Stimulated activated CD8-positive, alpha-beta memory T cell treated with anti-CD3 and anti-CD28 coated beads, Interleukin-12 subunit alpha, Interleukin-12 subunit beta, amount 100 ng/mL, for 4 hours (primary cell): ENCODE results near the gene VPS16.
"Not testable (repeated sequence)": the region's sequence is repeated elsewhere in the genome, so short reads cannot be mapped to it uniquely, and the experiment has no call there.

Experiments used
- DNase-seq: peaks from one replicate; pipeline ENCODE4 v3.0.0-alpha.2; 2020; ENCODE audit warnings: low read depth

The VPS16 gene

DNA sequence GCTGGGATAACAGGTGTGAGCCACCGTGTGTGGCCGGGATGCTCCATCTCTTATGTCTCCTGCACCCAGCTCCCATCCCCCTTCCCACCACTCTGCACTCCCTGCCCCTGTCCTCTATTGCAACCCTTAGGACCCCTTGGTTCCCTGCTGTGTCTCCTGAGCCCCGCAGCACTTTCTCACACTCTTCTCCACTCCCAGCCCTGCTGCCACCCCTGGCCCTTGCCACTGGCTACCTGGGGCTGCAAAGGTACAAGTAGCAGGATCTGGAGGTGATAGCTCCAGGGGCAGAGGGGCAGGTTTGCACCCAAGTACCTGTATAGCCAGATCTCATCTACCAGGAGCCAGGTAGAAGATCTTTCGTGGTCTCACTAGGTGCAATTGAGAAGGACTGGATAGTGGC is 33.5 kb upstream of the VPS16 start:
- no peak for DNase-seq

DNA sequence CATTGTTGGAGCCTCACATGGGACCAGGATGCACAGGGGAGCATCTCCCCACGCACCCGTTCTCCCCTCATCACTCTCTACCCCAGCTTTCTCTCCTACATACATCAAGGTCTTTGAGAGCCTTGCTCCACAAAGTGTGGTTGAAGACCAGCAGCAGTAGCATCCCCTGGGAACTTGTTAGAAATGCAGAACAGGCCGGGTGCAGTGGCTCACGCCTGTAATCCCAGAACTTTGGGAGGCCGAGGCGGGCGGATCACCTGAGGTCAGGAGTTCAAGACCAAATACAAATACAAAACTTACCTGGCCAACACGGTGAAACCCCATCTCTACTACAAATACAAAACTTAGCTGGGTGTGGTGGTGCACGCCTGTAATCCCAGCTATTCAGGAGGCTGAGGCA is 32.6 kb upstream of the VPS16 start:
- DNase-seq = not testable (repeated sequence)

DNA sequence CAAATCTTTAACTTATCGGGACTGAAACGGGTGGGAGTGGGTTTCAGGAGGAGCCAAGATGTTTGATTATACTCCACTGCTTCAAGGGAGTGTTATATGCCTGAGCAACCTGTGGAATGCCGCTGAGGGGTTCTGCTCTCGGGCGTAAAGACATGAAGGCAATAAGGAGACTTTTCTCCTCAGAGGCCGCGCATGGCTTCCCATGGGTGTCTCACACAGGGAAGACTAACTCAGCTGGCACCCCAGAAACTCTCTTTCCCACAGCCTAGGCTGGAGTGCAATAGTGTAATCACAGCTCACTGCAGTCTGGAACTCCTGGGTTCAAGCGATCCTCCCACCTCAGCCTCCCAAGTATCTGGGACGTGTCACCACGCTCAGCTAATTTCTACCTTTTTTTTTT is 30.9 kb upstream of the VPS16 start:
- no peak for DNase-seq

DNA sequence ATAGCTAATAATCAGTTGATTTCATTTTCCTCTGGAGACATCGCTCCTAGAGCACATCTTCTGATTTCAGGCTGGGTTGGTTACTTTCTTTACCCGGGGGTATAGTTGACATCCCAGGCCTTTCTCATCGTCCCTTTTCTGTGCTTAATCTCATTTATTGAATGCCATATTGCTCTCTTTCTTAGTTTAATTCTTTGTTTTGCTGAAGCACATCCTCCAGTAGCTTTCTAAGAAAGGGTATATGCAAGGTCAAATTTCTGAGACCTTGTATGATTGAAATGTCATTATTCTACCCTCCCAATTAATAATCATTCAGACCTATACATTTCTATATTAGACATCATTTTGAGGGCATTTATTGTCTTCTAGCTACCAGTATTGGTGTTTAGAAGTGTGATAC is 28.4 kb upstream of the VPS16 start:
- no peak for DNase-seq

DNA sequence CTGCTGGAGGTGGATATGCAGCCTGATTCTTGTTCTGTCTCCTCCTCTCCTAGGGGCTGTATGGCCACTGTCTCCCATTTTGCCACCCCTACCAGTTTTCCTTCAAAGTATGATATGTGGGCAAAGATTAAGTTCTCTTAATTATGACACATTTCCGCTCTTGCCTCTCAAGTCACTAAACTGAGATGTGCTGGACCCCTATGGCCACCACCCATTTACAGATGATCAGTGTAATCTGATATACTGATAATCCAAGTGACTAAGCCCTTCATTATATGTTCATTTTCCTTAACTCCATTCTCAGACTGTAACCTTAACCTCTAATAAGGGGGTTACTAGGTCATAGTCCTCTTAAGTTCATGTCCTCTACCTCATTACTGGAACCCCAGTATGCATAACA is 26.5 kb upstream of the VPS16 start:
- no peak for DNase-seq

DNA sequence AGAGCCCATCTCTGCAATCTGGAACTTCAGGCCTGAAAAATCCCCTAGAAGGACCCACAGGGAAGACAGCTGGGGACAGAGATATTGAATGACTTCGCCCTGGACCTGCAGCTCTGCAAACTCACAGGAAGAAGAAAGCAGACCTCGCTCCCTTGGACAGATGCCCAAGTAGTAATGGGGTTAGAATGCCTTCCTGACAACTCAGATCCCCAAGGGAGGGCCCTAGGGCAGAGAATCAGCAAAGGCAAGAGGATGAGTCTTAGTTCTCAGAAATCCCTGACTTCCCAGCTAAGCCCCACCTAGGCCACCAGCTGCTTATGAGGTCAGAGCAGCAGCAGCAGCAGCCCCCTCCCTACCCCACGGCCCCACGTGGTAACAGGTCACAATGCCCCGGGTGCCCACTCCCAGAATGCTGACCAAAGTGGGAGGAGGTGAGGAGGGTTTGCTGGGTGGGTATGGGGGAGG is 25.9 kb upstream of the VPS16 start, which contains the start of gene C20orf141:
Gene C20orf141, plus strand, starts transcription at position 401 of the 465 bp plus-strand sequence. CDS start 198 bp downstream, outside the sequence.
- DNase-seq = no peak

DNA sequence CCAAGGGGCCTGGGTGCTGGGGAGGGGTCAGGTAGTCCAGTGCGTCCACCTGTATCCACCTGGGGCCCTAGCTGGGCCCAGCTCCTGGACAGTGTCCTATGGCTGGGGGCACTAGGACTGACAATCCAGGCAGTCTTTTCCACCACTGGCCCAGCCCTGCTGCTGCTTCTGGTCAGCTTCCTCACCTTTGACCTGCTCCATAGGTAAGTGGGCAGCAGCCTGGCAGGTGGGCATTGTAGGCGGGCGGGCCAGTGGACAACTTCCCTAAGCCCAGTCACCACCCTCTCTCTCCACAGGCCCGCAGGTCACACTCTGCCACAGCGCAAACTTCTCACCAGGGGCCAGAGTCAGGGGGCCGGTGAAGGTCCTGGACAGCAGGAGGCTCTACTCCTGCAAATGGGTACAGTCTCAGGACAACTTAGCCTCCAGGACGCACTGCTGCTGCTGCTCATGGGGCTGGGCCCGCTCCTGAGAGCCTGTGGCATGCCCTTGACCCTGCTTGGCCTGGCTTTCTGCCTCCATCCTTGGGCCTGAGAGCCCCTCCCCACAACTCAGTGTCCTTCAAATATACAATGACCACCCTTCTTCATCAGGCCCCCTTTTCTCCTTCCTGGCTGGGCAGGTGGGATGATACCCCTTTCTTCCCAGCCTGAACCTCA is 25.2 kb upstream of the VPS16 start:
- DNase-seq = no peak

DNA sequence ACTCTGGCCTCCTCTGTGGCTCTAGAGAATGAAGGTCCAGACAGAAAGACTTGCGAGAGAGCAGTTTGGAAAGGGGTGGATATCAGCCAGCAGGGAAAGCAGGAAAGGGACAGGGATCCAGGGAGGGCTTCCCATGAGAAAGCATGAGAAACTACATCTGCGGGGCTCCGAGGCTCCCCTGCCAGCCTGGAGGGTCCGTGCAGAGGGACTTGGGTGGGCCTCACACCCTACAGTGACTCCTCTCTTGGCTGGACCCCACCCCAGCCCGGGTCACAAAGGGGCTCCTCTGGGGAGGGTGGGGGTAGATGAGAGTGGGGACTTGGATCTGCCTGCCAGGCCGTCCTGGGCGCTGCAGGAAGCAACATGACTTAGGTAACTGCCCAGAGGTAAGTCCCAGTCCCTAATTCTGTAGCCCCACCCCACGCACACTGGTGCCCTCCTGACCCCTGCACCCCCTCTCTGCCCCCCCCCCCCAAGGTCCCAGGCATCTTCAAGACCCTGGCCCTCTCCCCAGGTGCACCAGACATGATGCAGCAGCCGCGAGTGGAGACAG is 24.4 kb upstream of the VPS16 start, which contains the start of gene TMEM239:
Gene TMEM239, plus strand, starts transcription at position 335 of the 553 bp plus-strand sequence. Its CDS starts 191 bp downstream, at position 526.
- DNase-seq = no peak

DNA sequence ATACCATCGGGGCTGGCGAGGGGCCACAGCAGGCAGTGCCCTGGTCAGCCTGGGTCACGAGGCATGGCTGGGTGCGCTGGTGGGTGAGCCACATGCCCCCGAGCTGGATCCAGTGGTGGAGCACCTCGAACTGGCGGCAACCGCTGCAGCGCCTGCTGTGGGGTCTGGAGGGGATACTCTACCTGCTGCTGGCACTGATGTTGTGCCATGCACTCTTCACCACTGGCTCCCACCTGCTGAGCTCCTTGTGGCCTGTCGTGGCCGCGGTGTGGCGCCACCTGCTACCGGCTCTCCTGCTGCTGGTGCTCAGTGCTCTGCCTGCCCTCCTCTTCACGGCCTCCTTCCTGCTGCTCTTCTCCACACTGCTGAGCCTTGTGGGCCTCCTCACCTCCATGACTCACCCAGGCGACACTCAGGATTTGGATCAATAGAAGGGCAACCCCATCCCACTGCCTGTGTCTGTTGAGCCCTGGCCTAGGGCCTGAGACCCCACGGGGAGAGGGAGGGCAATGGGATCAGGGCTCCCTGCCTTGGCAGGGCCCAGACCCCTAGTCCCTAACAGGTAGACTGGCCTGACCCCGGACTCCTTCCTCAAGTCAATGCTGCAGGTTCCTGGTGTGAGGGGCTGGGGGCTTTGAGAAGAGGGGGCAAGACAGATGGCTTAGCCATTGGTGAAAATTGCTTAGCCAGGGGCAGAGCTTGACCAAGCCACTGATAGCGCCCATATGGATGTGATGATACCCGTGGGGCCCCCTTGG is 23.8 kb upstream of the VPS16 start:
- no peak for DNase-seq

DNA sequence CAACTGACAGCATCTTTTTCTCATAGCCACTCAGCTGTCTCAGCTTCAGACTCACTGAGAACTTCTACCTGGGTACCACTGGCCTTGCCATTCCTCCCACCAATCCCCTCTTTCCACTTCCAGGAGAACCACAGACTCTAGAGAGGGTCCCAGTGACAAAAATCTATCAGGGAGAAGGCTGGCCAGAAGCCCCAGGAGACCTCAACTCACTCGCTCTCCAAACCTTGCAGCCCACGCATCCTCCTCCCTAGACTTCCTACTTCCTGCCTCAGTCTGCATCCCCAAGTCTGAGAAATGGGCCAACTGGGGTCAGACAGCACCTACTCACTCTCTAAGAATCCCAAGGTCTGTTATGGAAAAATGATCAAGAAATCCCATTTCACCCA is 23.2 kb upstream of the VPS16 start:
- no peak for DNase-seq

DNA sequence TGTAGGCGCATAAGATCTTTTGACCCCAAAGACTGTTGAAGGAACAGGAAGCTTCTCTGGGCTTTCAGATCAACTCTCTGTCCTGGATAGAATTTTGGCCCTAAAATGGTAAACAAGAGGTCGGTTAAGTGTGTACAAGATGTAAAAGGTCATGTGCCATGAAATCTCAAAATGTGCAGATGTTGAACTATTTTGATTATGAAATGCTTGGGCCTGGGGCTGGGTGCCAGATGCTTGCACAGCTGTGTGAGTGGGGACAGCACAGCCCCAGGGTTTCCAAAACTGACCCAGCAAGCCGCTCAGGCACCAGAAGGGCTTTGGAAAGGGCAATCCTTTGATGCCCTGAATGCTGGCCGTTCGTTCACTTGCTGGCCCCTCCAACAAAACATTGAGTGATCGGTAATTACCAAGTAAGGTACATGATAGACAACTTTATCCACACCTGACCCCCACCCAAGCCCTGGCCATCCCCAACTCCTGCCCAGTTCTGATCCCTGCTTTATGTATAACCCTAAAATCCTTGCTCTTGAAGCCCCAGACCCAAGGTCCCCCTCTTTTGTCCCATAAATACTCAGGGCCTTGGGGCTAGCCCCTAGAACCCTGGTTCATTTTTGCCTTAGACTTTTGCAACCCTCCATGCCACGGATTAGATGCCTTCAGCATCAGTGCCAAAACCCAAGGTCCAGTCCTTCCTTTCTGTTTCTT is 22.5 kb upstream of the VPS16 start:
- no peak for DNase-seq

DNA sequence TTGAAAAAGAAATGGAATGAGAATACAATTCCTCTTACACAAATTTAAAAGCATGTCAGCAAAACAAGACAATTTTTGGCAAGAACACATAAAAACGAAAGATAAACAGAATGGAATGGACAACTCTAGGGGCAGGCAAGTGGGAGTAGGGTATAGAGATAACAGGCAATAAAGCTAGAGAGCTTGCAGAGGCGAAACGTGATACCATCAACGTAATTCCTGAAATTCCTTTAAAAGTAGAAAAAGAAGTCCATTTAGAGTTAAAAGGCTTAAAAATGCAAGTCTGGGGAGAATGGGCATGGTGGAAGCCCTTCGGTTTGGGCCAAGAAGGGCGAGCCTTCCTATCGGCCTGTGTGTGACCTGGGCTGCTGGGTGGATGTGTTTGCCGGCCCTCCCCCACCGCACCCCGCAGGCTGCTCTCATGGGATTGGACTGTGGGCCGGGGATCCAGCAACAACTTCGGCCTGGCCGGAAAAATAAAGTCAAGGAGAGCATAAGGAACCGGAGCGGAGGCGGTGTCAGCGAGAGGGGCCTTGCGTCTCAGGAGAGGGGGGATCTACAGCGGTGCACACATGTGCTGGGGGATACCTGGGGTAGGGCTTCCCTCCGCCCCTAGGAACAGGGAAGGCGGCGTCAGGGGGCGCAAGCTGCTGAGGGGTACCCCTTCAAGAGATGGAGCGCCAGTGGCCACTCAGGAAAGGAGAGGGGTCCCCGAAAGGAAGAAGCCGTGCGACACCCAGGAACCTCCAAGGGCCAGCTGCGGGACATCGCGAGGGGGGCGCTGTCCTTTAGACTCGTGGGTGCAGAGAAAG is 20.3 kb upstream of the VPS16 start:
- no peak for DNase-seq

DNA sequence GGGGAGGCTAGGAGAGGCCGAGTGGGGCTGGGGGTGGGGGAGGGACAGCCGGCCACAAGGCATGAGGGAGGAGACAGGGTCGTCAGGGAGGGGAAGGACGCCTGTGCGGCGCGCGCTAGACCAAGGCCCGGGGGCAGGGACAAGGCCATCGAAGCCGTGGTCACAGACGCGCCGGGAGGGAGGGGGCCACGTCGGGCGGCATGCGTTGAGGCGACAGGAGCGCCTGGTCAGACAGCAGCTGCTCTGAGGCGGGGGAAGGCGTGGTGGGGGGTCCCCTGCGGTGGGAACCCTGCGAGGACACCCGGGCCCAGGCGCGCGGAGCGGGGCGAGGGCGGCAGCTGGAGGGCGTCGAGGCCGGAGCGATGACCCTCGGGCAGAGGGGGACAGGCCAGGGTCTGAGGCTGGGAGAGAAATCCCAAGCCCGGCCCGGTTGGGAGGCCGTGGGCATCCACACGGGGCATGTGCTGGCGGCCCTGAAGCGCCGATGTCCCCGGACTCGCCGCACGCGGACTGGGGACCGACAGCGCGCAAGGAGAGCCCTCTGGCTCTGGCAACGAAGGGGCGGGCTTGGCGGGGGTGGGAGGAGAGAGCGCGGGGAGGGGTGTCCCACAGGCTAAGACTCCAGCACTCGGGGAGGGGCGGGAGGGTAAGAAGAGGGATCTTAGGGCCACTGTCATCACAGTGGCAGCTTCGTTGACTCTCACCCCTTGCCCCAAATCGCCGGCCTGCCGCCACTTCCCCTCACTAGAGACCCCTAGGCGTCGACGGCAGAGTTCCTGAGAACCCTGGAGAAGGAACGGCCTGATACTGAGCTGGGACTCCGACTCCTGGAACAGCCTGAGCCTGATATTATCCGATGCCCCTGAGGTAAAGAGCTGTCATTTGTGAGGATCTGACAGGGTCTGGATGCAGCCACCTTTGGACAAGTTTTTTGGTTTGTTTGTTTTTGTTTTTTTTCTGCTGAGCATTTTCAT is 19.4 kb upstream of the VPS16 start:
- no peak for DNase-seq

DNA sequence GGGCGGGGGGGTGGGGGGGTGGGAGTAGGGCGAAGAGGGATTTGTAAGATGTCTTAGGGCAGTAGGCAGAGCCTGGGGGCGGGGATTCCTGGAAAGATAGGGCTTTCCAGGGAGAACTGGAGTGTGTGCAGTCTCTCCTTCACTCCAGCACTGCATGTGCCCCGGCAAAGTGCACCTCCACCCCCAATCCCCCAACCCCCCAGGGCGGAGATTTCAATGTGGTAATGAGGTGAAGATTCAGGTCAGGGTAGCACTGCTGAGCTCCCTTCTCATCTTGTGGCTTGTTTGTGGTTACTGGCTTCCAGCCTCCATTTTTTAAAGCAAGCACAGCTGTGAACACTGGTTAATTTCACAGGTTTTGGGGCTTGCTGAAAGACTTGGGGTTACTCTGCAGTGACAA is 18.5 kb upstream of the VPS16 start:
- DNase-seq = no peak

DNA sequence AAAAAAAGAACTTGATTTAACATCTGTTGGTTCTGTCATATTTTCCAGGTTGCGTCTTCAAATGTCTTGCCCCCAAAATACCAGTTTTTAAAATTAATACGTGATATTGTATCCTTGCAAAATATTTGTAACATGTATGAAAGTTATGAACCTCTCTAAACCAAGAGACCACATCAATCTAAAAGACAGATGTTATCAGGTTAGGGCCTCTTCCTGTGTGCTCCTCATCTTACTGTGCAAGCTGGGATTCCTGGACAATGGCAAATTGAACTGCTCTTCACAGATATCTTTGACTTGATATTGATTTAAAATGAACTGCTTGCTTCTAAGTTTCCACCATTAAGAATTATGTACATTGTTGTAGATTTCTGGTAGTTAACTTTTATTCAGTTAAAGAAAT is 14.8 kb upstream of the VPS16 start:
- DNase-seq = no peak

DNA sequence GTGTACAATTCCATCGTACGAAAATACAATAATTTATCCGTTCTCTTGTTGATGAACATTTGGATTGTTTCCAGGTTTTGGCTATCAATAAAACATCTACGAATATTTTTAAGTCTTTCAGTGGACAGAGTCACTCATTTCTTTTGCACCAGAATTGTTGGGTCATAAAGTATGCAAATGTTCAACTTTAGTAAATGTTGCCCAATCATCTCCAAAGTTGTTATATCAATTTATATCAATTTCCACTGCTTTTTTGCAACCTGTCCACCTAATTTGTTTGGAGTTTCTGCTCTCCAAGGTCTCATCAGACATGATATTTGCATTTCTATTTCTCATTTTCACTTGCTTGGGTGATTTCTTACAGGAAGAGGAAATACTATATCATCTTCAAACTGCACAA is 13.9 kb upstream of the VPS16 start:
- no peak for DNase-seq

DNA sequence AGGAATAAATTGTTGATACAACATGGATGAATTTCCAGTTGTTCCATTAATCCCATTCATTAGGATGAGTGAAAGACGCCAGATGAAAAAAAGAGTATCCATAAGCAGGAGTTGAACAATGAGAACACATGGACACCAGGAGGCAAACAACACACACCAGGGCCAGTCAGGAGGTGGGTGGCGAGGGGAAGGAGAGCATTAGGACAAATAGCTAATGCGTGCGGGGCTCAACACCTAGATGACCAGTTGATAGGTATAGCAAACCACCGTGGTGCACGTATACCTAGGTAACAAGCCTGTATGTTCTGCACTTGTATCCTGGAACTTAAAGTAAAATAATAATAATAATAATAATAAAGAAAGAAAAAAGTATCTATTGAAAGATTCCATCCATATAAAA is 11.2 kb upstream of the VPS16 start:
- no peak for DNase-seq

DNA sequence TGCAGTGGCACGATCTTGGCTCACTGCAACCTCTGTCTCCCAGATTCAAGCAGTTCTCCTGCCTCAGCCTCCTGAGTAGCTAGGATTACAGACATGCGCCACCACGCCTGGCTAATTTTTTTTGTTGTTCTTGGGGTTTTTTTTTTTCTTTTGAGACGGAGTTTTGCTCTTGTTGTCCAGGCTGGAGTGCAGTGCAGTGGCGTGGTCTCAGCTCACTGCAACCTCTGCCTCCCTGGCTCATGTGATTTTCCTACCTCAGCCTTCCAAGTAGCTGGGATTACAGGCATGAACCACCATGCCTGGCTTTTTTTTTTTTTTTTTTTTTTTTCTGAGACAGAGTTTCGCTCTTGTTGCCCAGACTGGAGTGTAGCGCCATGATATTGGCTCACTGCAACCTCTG is 9.3 kb upstream of the VPS16 start:
- DNase-seq = not testable (repeated sequence)

DNA sequence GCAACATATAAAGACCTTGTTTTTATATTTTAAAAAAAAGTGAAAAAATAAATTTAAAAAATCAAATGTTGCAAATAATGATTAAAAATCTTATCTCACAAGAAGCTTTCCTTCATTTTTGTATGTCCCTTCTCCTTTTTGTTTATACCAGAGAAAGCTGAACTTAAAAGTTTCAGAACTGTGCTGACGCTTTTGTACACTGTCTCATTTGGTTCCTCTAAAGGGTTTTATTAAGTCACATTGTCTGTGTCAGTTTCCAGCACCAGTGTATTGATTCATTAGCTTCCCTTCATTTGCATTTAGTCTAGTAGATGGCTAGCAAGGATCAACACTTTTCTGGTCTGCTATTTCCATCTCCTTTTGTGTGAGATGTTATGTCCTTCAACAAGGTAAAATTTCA is 6.8 kb upstream of the VPS16 start:
- DNase-seq = no peak

DNA sequence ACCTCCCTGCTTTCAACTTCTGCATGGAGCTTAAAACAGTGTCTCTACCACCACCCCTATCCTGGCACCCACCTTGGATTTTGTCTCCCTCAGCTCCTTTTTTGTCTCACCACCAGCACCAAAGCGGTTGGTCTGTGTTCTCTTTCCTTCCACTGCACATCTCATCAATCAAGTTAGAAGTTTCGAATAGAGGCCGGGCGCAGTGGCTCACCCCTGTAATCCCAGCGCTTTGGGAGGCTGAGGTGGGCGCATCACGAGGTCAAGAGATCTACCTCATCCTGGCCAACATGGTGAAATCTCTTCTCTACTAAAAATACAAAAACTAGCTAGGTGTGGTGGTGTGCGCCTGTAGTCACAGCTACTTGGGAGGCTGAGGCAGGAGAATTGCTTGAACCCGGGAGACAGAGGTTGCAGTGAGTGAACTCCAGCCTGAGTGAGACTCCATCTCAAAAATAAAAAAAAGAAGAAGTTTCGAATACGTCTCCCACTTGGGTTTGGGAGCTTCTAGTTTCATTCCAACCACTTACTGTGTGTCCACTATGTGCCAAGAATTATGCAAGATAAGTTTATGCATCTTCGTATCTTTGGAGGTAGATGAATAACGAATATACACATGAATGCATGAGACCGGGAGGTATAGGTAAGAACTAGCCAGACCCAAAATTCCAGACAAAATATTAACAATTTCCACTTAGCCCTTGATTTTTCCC is 6.0 kb upstream of the VPS16 start:
- no peak for DNase-seq
